Measurements from ENCODE around the gene PTPRA. TPM values are rescaled to one million over a fixed set of nuclear protein-coding genes. Genes with fewer than 3 reads are reported as not detected.
A peak's percentile ranks its signal among the peaks of the same experiment; 100 is the strongest.
"Not testable (repeated sequence)": the region's sequence is repeated elsewhere in the genome, so short reads cannot be mapped to it uniquely, and the experiment has no call there.

PTPRA gene
- total RNA-seq, 1 experiment from 2014 or later = 58.4 TPM

DNA sequence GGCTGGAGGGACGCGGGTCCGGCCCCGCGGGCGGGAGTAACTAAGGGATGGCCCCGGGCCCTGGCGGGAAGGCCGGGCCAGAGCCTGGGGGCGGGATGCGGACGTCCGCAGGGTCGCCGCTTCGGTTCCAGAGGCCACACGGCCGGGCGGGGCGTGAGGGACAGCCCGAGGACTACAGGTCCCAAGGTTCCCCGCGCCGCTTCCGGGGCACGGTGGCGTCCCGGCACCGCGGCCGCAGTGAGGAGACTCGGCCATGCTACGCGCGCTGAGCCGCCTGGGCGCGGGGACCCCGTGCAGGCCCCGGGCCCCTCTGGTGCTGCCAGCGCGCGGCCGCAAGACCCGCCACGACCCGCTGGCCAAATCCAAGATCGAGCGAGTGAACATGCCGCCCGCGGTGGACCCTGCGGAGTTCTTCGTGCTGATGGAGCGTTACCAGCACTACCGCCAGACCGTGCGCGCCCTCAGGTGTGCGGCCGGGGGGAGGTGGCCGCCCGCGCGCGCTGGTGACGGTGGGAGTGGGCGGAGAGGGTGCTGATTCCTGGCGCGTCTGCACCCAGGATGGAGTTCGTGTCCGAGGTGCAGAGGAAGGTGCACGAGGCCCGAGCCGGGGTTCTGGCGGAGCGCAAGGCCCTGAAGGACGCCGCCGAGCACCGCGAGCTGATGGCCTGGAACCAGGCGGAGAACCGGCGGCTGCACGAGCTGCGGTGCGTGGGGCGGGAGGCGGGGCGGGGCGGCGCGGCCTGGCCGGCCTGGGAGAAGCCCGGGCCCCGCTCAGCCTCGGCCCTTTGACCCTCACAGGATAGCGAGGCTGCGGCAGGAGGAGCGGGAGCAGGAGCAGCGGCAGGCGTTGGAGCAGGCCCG, 172.8 kb downstream of the PTPRA start, which contains the start of gene MRPS26:
Gene MRPS26, plus strand, starts transcription at position 237 of the 861 bp plus-strand sequence. Its CDS starts 17 bp downstream, at position 254.
- Histone ChIP-seq H3K4me3 (ENCODE audit: low read length) (peak within 1 kb of the TSS; percentile 88), H2AFZ (ENCODE audit: low read length) (peak within 1 kb of the TSS; percentile 83; the same call in 1 of the 2 replicates), H3K9me3 (ENCODE audit: low read length) (no peaks in the 10 kb centered on the region), H3K4me2 (ENCODE audit: low read depth, low read length, poor library complexity, severe bottlenecking) (peak within 1 kb of the TSS; percentile 98), H3K36me3 (ENCODE audit: insufficient read depth, low read length) (peaks cover 25% of the 10 kb centered on the region), H3K4me1 (ENCODE audit: low read length) (peaks cover 31% of the 10 kb centered on the region), H3K9ac (ENCODE audit: low read length) (peak within 1 kb of the TSS; percentile 86), H3K9me2 (replicated peaks; ENCODE audit: insufficient read depth, low read length) (no peaks in the 10 kb centered on the region), H4K20me1 (ENCODE audit: insufficient read depth, low read depth, low read length) (0 out of 2 replicates have a peak, but pooled peaks cover 9% of the 10 kb centered on the region), H3K27me3 (ENCODE audit: low read length) (no peaks in the 10 kb centered on the region), H3K79me2 (ENCODE audit: low read length) (peaks cover 20% of the 10 kb centered on the region), H3K27ac (ENCODE audit: low read length) (peak within 1 kb of the TSS; percentile 93)
- DNase-seq = peak; percentile 95

- peak; percentile 69 for DNase-seq
- peak overlapping the region; percentile 93 for H3K27ac ChIP-seq (ENCODE audit: low read length)
- H2AFZ ChIP-seq (ENCODE audit: low read length) = no peak overlapping the region
Measured at GRCh38 chr20:3046677-3047462, 173.6 kb downstream of the PTPRA start.

DNA sequence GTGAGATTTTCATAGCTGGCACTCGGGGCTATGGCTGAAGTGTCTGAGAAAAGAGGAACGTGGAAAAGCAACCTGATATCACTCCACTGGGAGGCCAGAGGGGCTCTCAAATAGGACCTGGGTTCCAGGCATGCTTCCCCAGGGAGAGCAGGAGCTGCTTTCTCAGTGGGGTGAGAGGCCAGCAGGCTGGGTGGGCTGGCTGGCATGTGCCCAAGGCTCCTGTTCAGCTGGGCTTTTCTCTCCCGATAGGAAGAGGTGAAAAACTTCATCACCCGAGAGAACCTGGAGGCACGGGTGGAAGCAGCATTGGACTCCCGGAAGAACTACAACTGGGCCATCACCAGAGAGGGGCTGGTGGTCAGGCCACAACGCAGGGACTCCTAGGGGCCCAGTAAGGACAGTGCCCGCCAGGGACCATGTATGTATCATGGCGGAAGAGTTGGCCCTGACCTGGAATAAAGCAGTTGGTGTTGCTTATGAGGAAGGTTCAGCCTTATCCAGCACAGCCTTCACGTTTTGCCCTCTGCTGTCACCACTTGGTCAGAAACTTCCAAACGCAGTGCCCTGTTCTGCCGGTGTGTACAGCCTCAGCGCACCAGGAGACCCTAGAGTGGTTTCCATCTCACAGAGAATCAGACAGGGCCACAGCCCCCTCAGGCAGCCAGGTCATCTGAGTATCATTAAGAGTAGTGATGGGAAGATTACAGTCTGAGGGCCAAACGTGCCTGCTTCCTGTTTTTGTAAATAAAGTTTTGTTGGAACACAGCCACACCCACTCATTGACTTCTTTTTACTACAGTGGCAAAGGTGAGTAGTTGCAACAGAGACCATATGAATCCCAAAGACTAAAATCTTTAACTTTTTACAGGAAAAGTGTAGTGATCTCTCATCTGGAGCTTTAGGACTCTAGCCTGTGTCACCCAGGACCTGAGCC, 174.5 kb downstream of the PTPRA start:
- Histone ChIP-seq H3K4me1 (ENCODE audit: low read length) (peaks cover 31% of the 10 kb centered on the region), H3K4me3 (ENCODE audit: low read length) (peak overlapping the region; percentile 88)

More at GRCh38 chr20:3046677-3047462, 173.6 kb downstream of the PTPRA start:
- peak overlapping the region; percentile 98 for H3K4me2 ChIP-seq (ENCODE audit: low read depth, low read length, poor library complexity, severe bottlenecking)
- 0 out of 2 replicates have a peak, but pooled peaks cover 9% of the 10 kb centered on the region for H4K20me1 ChIP-seq (ENCODE audit: insufficient read depth, low read depth, low read length)
- peak overlapping the region; percentile 86 for H3K9ac ChIP-seq (ENCODE audit: low read length)
- peaks cover 25% of the 10 kb centered on the region for H3K36me3 ChIP-seq (ENCODE audit: insufficient read depth, low read length)
- peak overlapping the region; percentile 88 for H3K4me3 ChIP-seq (ENCODE audit: low read length)
- no peaks in the 10 kb centered on the region for H3K9me2 ChIP-seq (replicated peaks; ENCODE audit: insufficient read depth, low read length)
- peaks cover 20% of the 10 kb centered on the region for H3K79me2 ChIP-seq (ENCODE audit: low read length)
- peaks cover 31% of the 10 kb centered on the region for H3K4me1 ChIP-seq (ENCODE audit: low read length)
- no peaks in the 10 kb centered on the region for H3K27me3 ChIP-seq (ENCODE audit: low read length)
- H3K9me3 ChIP-seq (ENCODE audit: low read length) = no peaks in the 10 kb centered on the region

GRCh38 chr20:3051385-3052019, 178.2 kb downstream of the PTPRA start:
- H3K79me2 ChIP-seq (ENCODE audit: low read length) = peaks cover 14% of the 10 kb centered on the region
- H3K27ac ChIP-seq (ENCODE audit: low read length) = no peak overlapping the region
- H3K27me3 ChIP-seq (ENCODE audit: low read length) = no peaks in the 10 kb centered on the region
- no peak overlapping the region for H3K4me3 ChIP-seq (ENCODE audit: low read length)
- no peaks in the 10 kb centered on the region for H3K9me3 ChIP-seq (ENCODE audit: low read length)
- H3K4me1 ChIP-seq (ENCODE audit: low read length) = peaks cover 10% of the 10 kb centered on the region
- H4K20me1 ChIP-seq (ENCODE audit: insufficient read depth, low read depth, low read length) = 0 out of 2 replicates have a peak, but pooled peaks cover 9% of the 10 kb centered on the region
- no peaks in the 10 kb centered on the region for H3K9me2 ChIP-seq (replicated peaks; ENCODE audit: insufficient read depth, low read length)
- H2AFZ ChIP-seq (ENCODE audit: low read length) = no peak overlapping the region
- no peak overlapping the region for H3K9ac ChIP-seq (ENCODE audit: low read length)
- no peak overlapping the region for H3K4me2 ChIP-seq (ENCODE audit: low read depth, low read length, poor library complexity, severe bottlenecking)
- DNase-seq = peak; percentile 52
- H3K36me3 ChIP-seq (ENCODE audit: insufficient read depth, low read length) = peaks cover 25% of the 10 kb centered on the region

More for the DNA sequence above, 174.5 kb downstream of the PTPRA start:
- no peaks in the 10 kb centered on the region for H3K27me3 ChIP-seq (ENCODE audit: low read length)
- no peaks in the 10 kb centered on the region for H3K9me2 ChIP-seq (replicated peaks; ENCODE audit: insufficient read depth, low read length)
- no peak overlapping the region for H2AFZ ChIP-seq (ENCODE audit: low read length)
- H3K4me2 ChIP-seq (ENCODE audit: low read depth, low read length, poor library complexity, severe bottlenecking) = peak overlapping the region; percentile 98
- H3K9me3 ChIP-seq (ENCODE audit: low read length) = no peaks in the 10 kb centered on the region
- H3K9ac ChIP-seq (ENCODE audit: low read length) = peak overlapping the region; percentile 49; the same call in 1 of the 2 replicates
- H3K27ac ChIP-seq (ENCODE audit: low read length) = peak overlapping the region; percentile 31; the same call in 1 of the 2 replicates
- 0 out of 2 replicates have a peak, but pooled peaks cover 9% of the 10 kb centered on the region for H4K20me1 ChIP-seq (ENCODE audit: insufficient read depth, low read depth, low read length)
- H3K36me3 ChIP-seq (ENCODE audit: insufficient read depth, low read length) = peaks cover 25% of the 10 kb centered on the region
- H3K79me2 ChIP-seq (ENCODE audit: low read length) = peaks cover 20% of the 10 kb centered on the region
- DNase-seq = no peak

DNA sequence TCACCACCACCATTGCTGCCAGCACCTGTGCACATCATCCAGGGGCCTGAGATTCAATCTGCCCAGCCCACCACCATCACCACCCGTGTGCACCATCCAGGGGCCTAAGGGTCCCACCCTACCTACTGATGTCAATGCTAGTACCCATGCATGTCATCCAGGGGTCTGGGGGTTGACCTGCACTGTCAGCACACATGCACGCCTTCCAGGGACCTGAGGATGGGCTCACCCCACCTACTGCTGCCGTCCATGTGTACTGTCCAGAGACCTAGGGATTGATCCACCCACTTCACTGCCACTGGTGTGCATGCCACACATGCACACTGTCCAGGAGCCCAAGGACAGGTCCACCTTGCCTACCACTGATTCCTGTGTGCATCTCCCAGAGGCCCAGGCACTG, 186.2 kb downstream of the PTPRA start:
- H3K4me1 ChIP-seq (ENCODE audit: low read length) = no peaks in the 10 kb centered on the region
- no peak overlapping the region for H2AFZ ChIP-seq (ENCODE audit: low read length)
- no peaks in the 10 kb centered on the region for H3K79me2 ChIP-seq (ENCODE audit: low read length)
- no peak for DNase-seq
- H4K20me1 ChIP-seq (ENCODE audit: insufficient read depth, low read depth, low read length) = no peaks in the 10 kb centered on the region
- H3K9ac ChIP-seq (ENCODE audit: low read length) = no peak overlapping the region
- no peak overlapping the region for H3K4me3 ChIP-seq (ENCODE audit: low read length)
- H3K36me3 ChIP-seq (ENCODE audit: insufficient read depth, low read length) = no peaks in the 10 kb centered on the region
- H3K27me3 ChIP-seq (ENCODE audit: low read length) = no peaks in the 10 kb centered on the region
- no peaks in the 10 kb centered on the region for H3K9me3 ChIP-seq (ENCODE audit: low read length)
- H3K4me2 ChIP-seq (ENCODE audit: low read depth, low read length, poor library complexity, severe bottlenecking) = no peak overlapping the region
- H3K9me2 ChIP-seq (replicated peaks; ENCODE audit: insufficient read depth, low read length) = no peaks in the 10 kb centered on the region
- H3K27ac ChIP-seq (ENCODE audit: low read length) = no peak overlapping the region

DNA sequence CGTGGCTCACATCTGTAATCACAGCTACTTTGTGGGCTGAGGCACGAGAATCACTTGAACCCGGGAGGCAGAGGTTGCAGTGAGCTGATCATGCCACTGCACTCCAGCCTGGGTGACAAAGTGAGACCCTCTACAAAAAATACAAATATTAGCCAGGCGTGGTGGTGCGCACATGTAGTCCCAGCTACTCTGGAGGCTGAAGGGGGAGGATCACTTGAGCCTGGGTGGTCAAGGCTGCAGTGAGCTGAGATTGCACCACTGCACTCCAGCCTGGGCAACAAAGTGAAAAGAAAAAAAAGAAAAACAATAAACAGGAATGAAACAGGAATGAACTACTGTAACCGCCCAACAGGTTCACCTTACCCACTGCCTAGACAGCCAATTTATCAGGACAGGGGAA, 190.8 kb downstream of the PTPRA start:
- not testable (repeated sequence) for H3K36me3 ChIP-seq (ENCODE audit: insufficient read depth, low read length); H3K9me3 ChIP-seq (ENCODE audit: low read length); H3K79me2 ChIP-seq (ENCODE audit: low read length); H3K4me2 ChIP-seq (ENCODE audit: low read depth, low read length, poor library complexity, severe bottlenecking); H4K20me1 ChIP-seq (ENCODE audit: insufficient read depth, low read depth, low read length); H3K9ac ChIP-seq (ENCODE audit: low read length); H3K27me3 ChIP-seq (ENCODE audit: low read length); H2AFZ ChIP-seq (ENCODE audit: low read length); H3K4me1 ChIP-seq (ENCODE audit: low read length); H3K27ac ChIP-seq (ENCODE audit: low read length); H3K4me3 ChIP-seq (ENCODE audit: low read length); DNase-seq; H3K9me2 ChIP-seq (replicated peaks; ENCODE audit: insufficient read depth, low read length)

Measured in Karpas-422 (cell line).